PC-9 (cell line): ENCODE results near the gene DAPK2. TPM values are rescaled to one million over a fixed set of nuclear protein-coding genes. Genes with fewer than 3 reads are reported as not detected.

Experiments used
- BruUV-seq: library from RNA; stranded (reverse); fragments of 400-500 nt; replicated peaks from 2 replicates; lab custom pipeline; 2021; lab: Mats Ljungman, UMichigan
- CTCF ChIA-PET: fragments of 300-600 bp; sonication (Branson Sonifier 250); formaldehyde crosslinking; loops from one replicate; lab custom pipeline; 2022; ENCODE audit warnings: antibody characterized with exemption; lab: Charles Lee
- POLR2A ChIA-PET: fragments of 300-600 bp; sonication (Branson Sonifier 250); formaldehyde crosslinking; loops from one replicate; lab custom pipeline; 2022; ENCODE audit warnings: antibody characterized with exemption; ENCODE audit not compliant: unreplicated experiment; lab: Charles Lee
- DNase-seq, 2 experiments: peaks; one replicate each; pipeline versions ENCODE4 v3.0.0 to v3.0.0-alpha.2; 2015 to 2022; ENCODE audit warnings: mixed read lengths in 1 of 2
- H2AFZ ChIP-seq: fragments of 200-600 bp; sonication (generic); 2 replicates; pipeline ENCODE4 v1.8.1; 2017; ENCODE audit warnings: antibody characterized with exemption
- H3F3A ChIP-seq: fragments of 200-600 bp; sonication (generic); 2 replicates; pipeline ENCODE4 v1.8.1; 2017; ENCODE audit warnings: antibody characterized with exemption, mild to moderate bottlenecking, low read depth; ENCODE audit not compliant: insufficient read depth
- H3K27ac ChIP-seq: fragments of 200-600 bp; sonication (generic); 2 replicates; pipeline ENCODE4 v1.6.1; 2016; ENCODE audit warnings: mixed run types
- H3K27me3 ChIP-seq: fragments of 200-600 bp; sonication (generic); 2 replicates; pipeline ENCODE4 v1.6.1; 2016; ENCODE audit warnings: low read depth, mixed run types; ENCODE audit not compliant: insufficient read depth
- H3K36me3 ChIP-seq: fragments of 200-600 bp; sonication (generic); 2 replicates; pipeline ENCODE4 v1.6.1; 2016; ENCODE audit warnings: low read depth, mixed run types
- H3K4me1 ChIP-seq: fragments of 200-600 bp; sonication (generic); replicated peaks from 2 replicates; pipeline ENCODE4 v1.6.1; 2016; ENCODE audit warnings: mixed run types; ENCODE audit not compliant: insufficient read depth
- H3K4me2 ChIP-seq: fragments of 200-600 bp; sonication (generic); 2 replicates; pipeline ENCODE4 v1.6.1; 2017; ENCODE audit warnings: mixed run types
- H3K4me3 ChIP-seq: fragments of 200-600 bp; sonication (generic); 2 replicates; pipeline ENCODE4 v1.6.1; 2016; ENCODE audit warnings: mixed run types
- H3K79me2 ChIP-seq: fragments of 200-600 bp; sonication (generic); 2 replicates; pipeline ENCODE4 v1.6.1; 2017; ENCODE audit warnings: low read depth, mixed run types
- H3K9me2 ChIP-seq: fragments of 200-600 bp; sonication (generic); 2 replicates; pipeline ENCODE4 v1.8.1; 2017; ENCODE audit warnings: mild to moderate bottlenecking; ENCODE audit not compliant: insufficient read depth
- H3K9me3 ChIP-seq: fragments of 200-600 bp; sonication (generic); 2 replicates; pipeline ENCODE4 v1.8.1; 2016; ENCODE audit warnings: low read depth; ENCODE audit not compliant: insufficient read depth
- H4K20me1 ChIP-seq: fragments of 200-600 bp; sonication (generic); 2 replicates; pipeline ENCODE4 v1.8.1; 2017; ENCODE audit not compliant: insufficient read depth
- EZH2 ChIP-seq: fragments of 200-600 bp; sonication (generic); IDR thresholded peaks from 2 replicates; pipeline ENCODE4 v1.8.0; 2017; ENCODE audit warnings: antibody characterized with exemption, low read depth
- intact Hi-C: fragments of 100-400 bp; cut with micrococcal nuclease; formaldehyde crosslinking; loops from one replicate; pipeline ENCODE4 v1.10.0; 2022; ENCODE audit not compliant: unreplicated experiment
- total RNA-seq: library from RNA; stranded (reverse); gene quantifications from 2 replicates; pipeline ENCODE4 v1.2.3, GENCODE V29; 2021
- TF ChIP-seq, protein P1 (sequence below): fragments of 200-600 bp; sonication (generic); conservative IDR thresholded peaks from 2 replicates; pipeline ENCODE4 v1.6.1; 2017; ENCODE audit warnings: mixed run types, antibody characterized with exemption, mild to moderate bottlenecking, moderate library complexity

Gene DAPK2
- total RNA-seq, 1 experiment from 2014 or later, result 11.0 TPM

DNA sequence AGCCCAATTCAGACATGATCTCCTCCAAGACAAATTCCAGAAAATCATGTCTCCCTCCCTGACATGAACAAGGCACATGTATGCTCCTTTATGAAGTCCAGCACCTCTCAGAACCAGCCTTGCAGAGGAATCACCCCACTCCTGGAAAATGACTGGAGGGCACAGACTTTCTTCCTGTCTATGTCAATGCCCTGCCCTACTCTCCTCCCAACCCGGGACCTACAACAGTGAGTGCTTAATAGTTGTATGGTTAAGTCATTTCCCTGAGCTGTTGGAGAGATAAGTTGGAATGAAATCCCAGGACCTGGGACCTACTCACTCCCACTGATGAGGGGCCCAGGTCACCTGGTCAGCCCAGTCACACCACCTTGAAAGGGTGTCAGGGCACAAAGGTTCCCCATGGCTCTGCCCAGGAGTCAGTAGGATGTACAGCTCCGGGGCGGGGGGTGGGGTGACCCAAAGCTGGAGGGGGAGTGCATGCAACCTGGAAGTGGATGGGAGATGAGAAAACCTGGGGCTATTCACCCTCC lies 132.4 kb downstream of the DAPK2 start:
- Histone ChIP-seq H3K27me3 (no peaks in the 10 kb centered on the region), H2AFZ (no peak overlapping the region), H3K9me2 (no peaks in the 10 kb centered on the region), H3K9me3 (no peaks in the 10 kb centered on the region), H3K4me2 (no peak overlapping the region), H3K4me3 (no peak overlapping the region), H3K27ac (no peak overlapping the region), H3K79me2 (no peaks in the 10 kb centered on the region), H3F3A (no peaks in the 10 kb centered on the region), H3K4me1 (no peaks in the 10 kb centered on the region), H4K20me1 (no peaks in the 10 kb centered on the region), H3K36me3 (no peaks in the 10 kb centered on the region)
- DNase-seq, result no peak
- TF ChIP-seq, protein P1, sequence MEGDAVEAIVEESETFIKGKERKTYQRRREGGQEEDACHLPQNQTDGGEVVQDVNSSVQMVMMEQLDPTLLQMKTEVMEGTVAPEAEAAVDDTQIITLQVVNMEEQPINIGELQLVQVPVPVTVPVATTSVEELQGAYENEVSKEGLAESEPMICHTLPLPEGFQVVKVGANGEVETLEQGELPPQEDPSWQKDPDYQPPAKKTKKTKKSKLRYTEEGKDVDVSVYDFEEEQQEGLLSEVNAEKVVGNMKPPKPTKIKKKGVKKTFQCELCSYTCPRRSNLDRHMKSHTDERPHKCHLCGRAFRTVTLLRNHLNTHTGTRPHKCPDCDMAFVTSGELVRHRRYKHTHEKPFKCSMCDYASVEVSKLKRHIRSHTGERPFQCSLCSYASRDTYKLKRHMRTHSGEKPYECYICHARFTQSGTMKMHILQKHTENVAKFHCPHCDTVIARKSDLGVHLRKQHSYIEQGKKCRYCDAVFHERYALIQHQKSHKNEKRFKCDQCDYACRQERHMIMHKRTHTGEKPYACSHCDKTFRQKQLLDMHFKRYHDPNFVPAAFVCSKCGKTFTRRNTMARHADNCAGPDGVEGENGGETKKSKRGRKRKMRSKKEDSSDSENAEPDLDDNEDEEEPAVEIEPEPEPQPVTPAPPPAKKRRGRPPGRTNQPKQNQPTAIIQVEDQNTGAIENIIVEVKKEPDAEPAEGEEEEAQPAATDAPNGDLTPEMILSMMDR, result no peak
- no peak for TF ChIP-seq EZH2
- BruUV-seq, result no TSS peak
- intact Hi-C loops, result no loop called here
- CTCF ChIA-PET, result interaction anchor here (0.6 kb wide), 1 partner anchor 165 kb away, joined by 3 read pairs; no protein-coding TSS in a partner anchor
- POLR2A ChIA-PET, result no interaction called here

- no peak for DNase-seq
- H3K9me2 ChIP-seq, result no peaks in the 10 kb centered on the region
- H3K4me2 ChIP-seq, result no peak overlapping the region
- no peaks in the 10 kb centered on the region for H4K20me1 ChIP-seq
- no peak overlapping the region for H3K4me3 ChIP-seq
- intact Hi-C loops, result no loop called here
- no peaks in the 10 kb centered on the region for H3K9me3 ChIP-seq
- no peaks in the 10 kb centered on the region for H3K27me3 ChIP-seq
- no peaks in the 10 kb centered on the region for H3F3A ChIP-seq
- BruUV-seq, result no TSS peak
- TF ChIP-seq EZH2, result no peak
- POLR2A ChIA-PET, result interaction anchor here (0.6 kb wide), 1 partner anchor 85 kb away, joined by 4 read pairs; no protein-coding TSS in a partner anchor
- no peak overlapping the region for H2AFZ ChIP-seq
- no peaks in the 10 kb centered on the region for H3K4me1 ChIP-seq
- CTCF ChIA-PET, result interaction anchor here (0.6 kb wide), 1 partner anchor 165 kb away, joined by 3 read pairs; no protein-coding TSS in a partner anchor
- H3K79me2 ChIP-seq, result no peaks in the 10 kb centered on the region
- H3K27ac ChIP-seq, result no peak overlapping the region
- no peaks in the 10 kb centered on the region for H3K36me3 ChIP-seq
Observed at GRCh38 chr15:63913336-63913735, 132.9 kb downstream of the DAPK2 start.

DNA sequence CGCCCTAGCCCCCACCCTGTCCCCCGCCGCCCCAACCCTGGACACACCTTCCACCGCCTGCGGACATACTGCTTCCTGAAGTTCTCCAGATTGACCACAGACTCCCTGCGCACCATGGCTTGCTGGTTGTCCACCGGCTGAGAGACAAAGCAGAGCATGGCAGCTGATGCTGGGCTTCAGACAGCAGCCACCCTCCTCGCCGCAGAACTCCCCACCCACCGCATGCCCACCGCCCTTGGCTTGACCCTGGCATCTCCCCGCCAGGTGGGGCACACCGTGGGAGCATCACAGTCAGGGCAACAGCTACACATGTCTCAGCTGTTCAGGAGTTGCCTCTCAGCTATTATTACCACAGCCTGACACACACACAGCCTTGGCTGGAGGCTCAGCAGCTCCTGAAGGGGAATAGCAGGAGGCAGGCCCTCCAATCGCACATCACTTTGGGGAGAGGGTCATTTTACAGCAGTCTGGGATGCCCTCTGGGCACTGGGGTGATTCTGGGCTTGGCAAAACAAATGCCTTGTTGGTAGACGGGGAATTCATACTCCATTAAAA lies 134.1 kb downstream of the DAPK2 start:
- POLR2A ChIA-PET, result no interaction called here
- Histone ChIP-seq H3K9me3 (no peaks in the 10 kb centered on the region), H4K20me1 (no peaks in the 10 kb centered on the region), H3K79me2 (no peaks in the 10 kb centered on the region), H3K4me2 (no peak overlapping the region), H3K4me1 (no peaks in the 10 kb centered on the region), H2AFZ (no peak overlapping the region), H3K4me3 (no peak overlapping the region), H3K27me3 (no peaks in the 10 kb centered on the region), H3K27ac (no peak overlapping the region), H3K9me2 (no peaks in the 10 kb centered on the region), H3F3A (no peaks in the 10 kb centered on the region), H3K36me3 (no peaks in the 10 kb centered on the region)
- TF ChIP-seq, protein P1, result no peak
- no peak for TF ChIP-seq EZH2
- DNase-seq, result no peak
- CTCF ChIA-PET, result no interaction called here
- no TSS peak for BruUV-seq
- intact Hi-C loops, result no loop called here
